Measurements from ENCODE around the gene SLC37A1.
"Not testable (repeated sequence)": the region's sequence is repeated elsewhere in the genome, so short reads cannot be mapped to it uniquely, and the experiment has no call there.

SLC37A1 gene

DNA sequence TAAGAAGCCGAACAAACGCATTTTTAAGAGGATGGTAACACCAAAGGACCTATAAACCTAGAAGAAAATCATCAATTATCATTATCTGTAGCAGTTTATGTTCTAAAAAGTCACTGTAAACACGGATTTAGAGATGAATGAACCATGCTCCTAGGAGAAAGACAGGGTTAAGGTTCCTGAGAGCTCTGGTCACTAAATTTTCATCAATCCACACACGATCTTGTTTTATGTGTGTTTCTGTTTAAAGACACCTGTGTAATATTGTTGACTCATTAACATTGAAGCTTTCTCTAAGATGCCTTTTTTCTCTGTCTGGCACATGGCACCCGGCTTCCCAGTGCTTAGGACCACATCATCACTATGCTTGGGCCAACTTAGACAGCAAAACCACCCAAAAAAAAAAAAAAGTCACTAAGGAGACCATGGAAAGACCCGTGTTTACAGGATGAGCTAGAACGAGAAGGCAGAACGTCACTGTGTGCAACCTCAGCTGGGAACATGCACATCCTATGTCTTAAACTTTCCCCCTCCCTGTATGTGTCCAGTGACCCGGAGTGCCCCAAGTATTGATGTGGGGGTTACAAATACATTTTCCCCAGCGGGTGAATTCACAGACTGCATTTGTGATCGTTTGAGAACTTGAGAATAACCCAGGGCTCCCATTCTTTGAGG is 84.0 kb downstream of the SLC37A1 start:
- no peak for DNase-seq

DNA sequence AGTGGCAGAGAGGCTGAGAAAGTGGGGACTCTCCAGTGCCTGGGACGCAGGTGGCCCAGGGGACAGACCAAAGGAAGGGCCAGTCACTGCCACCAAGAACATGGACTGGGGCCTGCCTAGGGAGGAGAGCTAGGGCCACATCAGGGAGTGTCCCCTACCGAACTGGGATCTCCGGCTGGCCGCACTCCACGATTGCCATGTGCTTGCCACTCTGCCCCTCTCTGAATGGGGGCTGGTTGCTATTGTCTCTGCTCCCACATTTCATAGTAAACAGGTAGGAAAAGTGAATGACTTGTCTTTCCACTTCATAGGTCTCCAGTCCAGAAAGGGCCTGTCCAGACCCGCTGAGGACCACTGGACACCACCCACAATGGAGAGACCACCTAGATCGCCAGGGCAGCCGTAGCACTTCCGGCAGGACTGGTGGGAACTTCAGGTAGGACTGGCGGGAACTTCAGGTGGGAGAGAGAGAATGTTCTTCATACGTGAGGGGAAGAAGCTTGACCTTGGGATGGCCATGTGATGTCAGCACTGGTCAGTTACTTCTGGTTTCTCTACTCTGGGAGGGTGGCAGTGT is 84.6 kb downstream of the SLC37A1 start:
- DNase-seq = no peak

DNA sequence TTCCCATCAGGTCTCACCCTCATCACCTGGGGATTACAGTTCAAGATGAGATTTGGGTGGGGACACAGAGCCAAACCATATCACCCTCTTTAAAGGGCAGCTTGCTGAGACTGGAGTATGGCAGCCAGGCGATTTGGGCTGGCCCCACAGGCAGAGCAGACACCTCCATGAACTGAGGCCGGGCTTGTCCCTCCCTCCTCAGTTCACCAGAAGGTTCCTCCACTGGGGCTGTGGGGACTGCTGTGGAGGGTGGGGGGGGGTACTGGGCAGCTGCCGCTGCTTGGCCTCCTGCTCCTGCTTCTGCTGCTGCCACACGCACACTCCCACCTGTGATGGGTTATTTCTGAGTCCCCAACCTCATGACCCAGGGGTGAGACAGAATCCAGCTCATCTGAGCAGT is 85.8 kb downstream of the SLC37A1 start:
- DNase-seq = no peak

DNA sequence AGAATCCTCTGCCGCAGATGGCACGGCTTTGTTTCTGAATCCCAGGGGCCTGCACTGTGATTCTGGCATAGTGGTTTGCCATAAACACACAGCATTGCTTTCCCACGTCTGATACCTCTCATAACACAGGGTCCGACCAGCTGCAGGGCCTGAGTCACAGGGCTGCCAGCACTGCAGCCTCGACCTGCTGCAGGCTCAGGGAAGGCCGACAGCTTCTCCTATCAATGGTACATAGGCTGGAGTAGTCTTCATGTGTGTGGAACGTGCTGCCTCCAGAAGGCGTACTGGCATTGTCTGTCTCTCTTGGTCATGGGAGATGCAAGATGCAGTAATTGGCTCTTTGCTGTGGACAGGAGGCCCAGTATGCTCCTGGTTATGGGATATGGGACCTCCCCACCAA is 86.3 kb downstream of the SLC37A1 start:
- no peak for DNase-seq

DNA sequence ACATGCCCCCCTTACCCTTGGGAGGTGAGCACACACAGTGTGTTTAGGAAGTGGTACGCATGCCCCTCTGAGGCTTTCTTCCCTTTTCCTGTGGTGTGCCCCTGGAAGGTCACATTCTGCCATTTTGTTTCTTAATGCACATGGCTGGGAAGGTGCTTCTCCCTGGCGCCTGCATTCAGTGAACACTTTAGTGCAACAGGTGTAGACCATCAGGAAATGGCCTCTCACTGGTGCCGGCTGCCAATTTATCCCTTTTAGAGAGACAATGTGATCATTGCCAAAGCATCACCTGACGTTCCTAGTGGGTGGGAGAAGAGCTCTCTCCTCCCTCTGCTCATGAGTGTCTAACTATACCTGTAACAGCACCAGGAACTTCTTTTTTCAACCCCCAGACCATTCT is 88.0 kb downstream of the SLC37A1 start:
- no peak for DNase-seq

DNA sequence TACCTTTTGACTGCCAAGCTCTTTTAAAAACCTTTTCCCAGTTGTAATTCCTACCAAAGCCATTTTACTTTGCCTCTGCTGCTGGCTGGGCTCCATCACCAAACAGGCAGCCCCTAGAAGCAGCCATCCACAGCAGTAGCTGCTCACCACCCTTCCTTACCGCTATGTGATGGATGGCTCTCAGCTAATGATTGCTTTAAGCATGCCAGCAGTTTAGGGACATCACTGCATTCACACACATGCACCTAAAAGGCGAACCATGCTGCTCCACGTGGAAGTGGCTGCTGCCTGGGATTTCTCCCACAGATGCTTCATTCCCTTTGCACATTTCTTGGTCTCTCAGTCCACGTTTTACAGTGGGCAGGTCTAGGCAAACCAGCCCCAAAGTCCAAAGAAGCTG is 93.5 kb downstream of the SLC37A1 start:
- no peak for DNase-seq

DNA sequence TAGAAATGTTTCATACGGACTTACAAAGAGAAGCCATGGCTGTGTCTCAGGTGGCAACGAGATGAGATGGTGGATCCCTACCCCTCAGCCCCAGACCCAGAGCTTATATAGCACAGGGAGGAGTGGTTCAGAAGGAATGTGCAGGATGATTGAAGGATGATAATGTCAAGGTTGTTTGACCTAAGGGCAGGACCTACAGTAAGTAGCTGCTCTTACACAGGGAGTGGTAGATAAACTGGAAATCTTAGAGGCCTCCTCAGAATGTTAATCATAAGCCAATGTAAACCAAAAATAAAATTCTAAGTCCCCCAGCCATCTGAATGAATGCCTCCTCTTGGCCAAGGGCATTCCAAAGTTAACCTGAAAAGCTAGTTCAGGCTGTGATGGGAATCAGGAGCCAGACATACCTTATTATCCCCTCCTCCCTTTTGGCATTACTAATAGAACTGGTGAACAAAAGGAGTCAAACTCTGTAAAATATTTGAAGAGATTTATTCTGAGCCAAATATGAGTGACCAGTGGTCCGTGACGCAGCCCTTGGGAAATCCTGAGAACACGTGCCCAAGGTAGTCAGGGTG is 94.0 kb downstream of the SLC37A1 start:
- DNase-seq = no peak

DNA sequence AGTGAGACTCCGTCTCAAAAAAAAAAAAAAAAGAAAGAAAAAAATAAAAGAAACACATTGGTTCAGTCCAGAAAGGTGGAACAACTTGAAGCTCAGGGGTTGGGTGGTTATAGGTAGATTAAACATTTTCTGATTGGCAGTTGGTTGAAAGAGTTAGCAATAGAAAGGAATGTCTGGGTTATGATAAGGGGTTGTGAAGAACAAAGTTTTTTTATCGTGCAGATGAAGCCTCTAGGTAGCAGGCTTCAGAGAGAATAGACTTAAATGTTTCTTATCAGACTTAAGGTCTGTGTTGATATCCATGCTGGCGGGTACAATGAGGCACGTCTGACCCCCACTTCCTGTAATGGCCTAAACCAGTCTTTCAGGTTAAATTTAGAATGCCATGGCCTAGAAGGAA is 94.8 kb downstream of the SLC37A1 start:
- no peak for DNase-seq

DNA sequence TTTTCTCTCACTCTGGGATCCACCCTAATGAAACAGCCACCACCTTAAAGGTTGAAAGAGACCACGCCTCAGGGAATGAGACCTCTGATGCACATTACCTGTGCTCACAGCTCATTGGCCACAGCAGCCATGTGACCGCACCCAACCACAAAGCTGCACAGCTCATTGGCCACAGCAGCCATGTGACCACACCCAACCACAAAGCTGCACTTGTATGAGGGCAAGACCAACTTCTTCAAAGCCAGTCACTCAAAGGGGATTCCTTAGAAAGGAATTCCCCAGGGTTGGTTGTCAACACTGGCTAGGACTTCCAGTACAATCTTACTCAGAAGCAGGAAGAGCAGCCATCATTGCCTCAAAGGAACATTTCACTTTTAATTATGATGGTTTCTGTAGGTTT is 96.2 kb downstream of the SLC37A1 start:
- DNase-seq = peak; percentile 27

DNA sequence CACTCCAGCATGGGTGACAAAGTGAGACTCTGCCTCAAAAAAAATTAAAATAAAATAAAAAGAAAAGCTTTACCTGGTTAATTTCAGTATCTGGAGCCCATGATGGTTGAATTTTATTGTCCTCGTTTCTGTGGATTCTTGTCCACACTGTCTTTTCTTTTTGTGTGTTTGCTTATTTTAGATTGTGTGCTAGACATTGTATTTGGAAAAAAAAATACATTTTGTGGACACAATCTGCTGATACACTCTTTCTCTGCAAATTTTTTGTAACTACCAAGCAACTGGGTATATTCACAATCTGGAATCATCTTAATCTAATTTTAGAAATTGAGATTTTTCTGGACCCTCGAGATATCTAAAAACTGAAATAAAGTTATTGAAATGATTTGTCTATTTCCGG is 98.2 kb downstream of the SLC37A1 start:
- no peak for DNase-seq

DNA sequence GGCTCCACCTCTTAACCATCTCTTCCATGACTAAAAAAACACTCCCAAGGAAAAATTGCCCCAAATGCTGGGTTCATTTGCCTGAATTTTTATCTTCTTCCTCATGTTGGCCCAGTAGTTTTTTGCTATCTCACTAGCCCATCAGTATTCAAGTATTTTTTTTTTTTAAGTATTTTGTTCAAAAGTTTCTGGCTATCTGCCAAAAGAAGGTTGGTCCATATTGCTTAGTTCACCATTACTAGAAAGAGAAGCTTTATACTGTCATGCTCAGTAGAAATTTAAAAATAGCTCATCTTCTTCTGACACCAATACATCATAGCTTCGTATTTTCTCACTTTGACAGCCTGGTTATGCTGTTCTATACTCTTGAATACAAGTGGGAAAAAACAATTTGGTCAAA is 98.7 kb downstream of the SLC37A1 start:
- no peak for DNase-seq

DNA sequence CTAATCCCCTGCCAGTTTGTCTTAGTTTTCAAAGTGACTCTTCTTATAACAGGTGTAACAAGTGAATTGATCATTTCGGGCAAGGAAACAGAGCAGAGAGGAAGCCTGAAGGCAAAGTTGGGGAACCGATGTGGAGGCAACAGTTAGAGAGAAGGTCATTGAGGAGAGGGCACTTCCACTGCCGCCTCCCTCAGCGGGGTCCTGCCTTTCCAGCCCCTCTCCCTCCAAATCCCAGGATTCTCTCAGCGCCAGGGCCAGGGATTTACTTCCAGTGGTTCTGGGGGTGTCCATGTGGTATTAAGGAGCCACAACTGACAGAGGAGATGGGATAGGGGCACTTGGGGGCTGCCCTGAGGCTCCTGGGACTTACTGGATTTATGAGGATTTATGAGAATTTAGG is 100.1 kb downstream of the SLC37A1 start:
- no peak for DNase-seq

DNA sequence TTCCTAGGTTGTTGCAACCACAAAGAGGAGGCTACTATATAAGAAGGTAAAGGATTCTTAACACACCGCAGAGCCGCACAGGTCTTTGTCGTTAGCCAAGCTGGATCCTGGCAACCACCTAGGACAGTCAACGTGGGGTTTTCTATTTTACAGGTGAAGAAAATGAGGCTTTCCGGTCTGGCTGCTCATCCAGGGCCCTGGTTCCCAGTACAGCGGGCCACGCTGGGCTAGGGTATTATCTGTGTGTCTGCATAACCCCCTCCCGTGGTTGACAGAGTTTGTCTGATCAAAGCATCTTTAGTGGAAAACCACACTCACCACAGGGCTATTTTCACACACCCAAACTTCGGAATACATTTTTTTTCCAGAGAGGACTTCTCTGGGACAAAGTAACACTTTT is 100.7 kb downstream of the SLC37A1 start:
- peak; percentile 39 for DNase-seq

DNA sequence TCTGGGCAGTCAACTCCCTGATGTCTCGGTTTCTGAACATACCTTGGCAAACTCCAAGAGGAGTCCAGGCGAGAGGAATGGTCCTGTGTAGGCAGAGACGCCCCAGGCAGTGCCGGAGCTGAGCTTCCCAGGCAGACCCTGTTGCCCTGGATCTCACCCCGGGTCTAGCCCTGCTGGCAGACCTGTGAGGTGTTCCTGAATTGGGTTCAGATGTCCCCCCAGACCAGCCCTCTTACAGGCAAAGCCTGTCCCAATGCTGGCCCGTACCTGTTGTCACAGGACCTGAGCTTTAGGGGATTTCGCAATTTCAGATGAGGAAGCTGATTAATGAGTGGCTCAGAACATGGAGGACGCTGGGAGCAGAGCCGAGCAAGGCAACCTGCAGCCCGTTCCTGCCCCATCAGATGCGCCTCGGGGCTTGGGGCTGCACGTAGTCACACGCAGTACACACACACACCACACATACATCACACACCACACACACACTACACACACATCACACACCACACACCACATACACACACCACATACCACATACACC is 101.2 kb downstream of the SLC37A1 start:
- peak; percentile 64 for DNase-seq

DNA sequence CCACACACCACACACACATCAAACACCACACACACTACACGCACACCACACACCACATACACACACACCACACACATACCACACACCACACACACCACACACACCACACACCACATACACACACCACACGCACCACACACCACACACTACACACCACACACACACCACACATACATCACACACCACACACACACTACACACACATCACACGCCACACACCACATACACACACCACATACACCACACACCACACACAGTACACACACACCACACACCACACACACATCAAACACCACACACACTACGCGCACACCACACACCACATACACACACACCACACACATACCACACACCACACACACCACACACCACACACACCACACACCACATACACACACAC is 101.7 kb downstream of the SLC37A1 start:
- not testable (repeated sequence) for DNase-seq

DNA sequence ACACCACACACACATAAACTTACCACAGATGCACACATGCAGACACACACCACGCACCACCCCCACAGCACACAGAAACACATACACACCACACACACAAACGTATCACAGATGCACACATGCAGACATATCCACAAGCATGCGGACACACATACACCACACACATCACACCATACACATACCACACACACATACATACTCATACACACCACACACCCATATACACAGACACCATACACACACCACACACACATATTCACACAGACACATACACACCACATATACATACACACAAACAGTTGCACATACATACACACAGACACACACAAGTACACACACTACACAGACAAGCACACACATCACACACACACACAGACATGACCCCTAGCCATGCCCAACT is 102.3 kb downstream of the SLC37A1 start:
- no peak for DNase-seq

DNA sequence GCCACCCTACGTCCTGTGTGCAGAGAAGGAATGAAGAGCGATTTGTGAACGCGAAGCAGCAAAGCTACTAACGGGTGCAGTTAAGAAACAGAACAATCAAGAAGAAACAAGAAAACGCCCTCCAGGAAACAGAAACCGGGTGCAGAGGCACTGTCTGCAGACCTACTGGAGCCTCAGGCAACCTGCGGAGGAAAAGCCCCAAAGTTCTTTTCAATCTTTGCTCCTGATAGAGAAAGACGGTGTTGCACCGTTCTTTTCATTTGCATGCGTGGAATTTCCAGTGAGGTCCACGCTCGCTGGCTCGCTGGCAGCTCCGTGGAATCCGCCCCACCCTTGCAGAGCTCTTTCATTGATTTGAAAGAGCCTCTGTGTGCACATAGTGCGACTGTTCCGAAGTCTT is 102.8 kb downstream of the SLC37A1 start:
- DNase-seq = peak; percentile 12

DNA sequence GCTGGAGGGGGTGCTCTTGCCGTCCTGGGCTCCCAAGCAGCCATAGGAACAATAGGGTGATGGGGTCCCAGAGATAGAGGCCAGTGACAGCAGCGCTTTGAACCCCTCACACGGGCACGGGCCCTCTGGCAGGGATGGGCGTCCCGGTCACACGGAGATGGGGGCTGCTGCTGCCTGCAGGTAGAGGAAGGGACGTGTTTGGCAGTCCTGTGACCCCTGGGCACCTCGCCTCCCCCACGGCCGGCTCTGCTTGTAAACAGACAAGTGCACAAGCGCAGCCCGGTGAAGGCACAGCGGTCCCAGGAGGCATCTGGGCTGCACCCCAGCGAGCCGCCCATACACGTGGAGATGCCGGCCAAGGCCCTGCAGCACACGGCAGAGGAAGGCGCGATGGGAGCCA is 103.3 kb downstream of the SLC37A1 start:
- no peak for DNase-seq

DNA sequence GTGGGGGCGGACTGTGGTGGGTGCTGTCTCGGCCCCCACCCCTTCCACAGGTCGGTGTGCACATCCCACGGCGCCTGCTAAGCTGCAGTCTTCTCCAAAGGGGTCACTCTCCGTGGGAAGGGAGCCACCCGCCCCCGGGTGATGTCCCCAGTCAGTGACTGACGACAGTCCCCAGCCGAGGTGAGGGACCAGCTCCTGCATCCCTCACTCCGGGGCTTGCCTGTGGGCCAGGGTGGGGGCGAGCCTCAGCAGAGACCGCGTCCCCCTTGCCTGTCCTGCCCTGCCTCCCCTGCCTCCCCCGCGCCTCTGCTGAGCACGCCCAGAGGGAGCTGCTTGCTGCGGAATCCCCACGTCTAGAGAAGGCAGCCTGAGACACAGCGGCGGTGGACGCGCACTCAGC is 103.8 kb downstream of the SLC37A1 start:
- no peak for DNase-seq

DNA sequence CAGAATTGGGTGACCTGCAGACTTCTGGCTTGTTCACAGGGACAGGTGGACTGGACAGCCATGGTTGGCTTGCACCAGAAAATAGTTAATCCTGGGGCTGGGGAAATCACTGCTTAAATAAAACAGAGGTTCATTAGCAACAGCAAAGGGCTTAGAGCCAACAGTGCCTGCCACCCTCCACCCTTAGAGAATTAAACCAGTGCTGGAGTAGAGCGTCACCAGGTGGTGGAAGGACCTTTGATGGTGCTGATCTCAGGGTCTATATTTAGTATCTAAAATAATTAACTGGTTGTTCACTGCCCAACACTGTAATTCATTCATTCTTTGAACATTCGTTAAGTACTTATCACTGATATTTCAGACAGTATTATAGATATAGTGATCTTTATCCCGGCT is 105.1 kb downstream of the SLC37A1 start:
- no peak for DNase-seq

DNA sequence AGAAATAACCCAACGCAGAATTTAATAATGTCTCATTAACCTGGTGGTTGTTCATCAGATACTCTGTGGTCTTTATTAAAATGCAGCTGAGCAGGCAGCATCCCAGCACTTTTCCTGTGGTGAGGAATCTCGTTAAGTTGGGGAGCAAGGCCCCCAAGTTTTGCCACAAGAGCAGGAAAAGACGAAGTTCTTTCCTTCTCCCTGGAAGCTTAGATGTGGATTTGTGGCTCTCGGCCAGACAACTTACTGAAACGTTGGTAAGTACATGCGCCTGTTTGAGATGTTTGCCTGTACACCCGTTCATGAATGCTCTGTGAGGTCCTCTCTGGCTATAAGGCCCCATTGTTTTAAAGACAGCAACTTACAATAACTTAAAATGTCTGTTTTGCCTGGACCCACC is 105.5 kb downstream of the SLC37A1 start:
- no peak for DNase-seq

DNA sequence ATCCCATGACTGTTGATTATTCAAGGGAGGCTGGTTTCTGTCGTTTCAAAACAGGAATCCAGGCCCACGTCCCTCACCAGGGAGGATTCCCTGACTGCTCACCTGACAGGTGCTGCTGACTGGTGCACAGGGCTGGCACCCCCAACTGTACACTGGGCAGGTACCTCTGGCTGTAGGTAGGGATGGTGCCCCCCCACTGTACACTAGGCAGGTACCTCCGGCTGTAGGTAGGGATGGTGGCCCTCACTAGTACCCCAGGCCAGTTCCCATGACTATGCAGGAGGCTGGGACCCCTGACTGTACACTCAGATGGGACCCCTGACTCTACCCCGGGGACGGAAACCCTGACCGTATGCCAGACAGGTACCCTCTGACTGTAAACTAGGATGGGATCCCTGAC is 106.2 kb downstream of the SLC37A1 start:
- DNase-seq = no peak

DNA sequence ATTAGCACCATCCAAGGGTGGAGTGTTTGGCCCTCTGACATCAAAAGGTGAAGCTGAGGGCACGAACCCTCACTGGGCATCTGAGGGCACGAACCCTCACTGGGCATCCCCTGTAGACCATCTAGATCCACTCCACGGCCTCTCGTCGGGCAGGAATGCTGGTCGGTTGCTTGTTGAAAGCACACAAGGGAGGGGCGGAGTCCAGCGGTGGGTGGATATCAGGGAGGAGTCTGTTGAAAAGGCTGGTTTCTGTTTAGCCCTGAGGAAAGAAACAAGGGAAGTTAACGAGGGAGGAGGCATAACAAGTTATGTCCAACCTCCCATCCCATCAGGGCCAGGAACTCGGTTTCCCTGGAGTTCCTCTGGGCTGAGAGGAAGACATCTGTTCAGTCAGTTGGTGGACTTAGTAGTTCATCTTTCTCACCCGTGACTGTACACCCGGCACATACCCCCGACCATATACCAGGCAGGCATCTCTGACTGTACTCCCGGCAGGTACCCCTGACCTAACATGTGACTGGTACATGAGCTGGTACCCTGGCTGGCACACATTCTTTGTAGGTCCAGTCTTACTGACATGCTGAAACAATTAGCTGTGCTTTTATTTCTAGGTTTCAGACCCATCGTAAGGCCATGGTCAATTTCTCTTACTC is 107.6 kb downstream of the SLC37A1 start:
- DNase-seq = no peak

DNA sequence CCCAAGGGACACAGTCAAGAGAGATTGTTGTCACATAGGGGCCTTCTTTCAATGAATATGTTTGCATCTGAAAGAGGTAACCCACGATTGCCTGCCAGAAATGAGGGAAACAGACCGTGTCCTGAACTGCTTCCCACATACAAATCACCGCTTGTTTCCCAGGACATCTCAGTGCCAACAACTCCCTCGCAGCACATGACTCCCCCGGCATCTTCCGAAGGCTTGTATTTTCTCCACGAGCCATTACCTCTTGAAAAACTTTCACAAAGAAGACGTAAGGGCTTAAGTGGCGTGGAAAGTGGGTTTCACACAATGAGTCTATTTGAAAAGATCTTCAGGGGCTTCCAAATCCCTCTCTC is 108.1 kb downstream of the SLC37A1 start:
- DNase-seq = no peak

Measured in activated CD4-positive, alpha-beta T cell treated with anti-CD3 and anti-CD28 coated beads, Interleukin-2, amount 50 U/mL, for 16 hours (primary cell).